K562 (cell line): ENCODE results near the gene ERP44. TPM values are rescaled to one million over a fixed set of nuclear protein-coding genes. Genes with fewer than 3 reads are reported as not detected.

ENCODE experiments used
- ATAC-seq: fragments of 200-7000 bp; cut with Tn5 transposase; 3 replicates; pipeline ENCODE4 v1.9.1; 2020; ENCODE audit warnings: moderate library complexity
- BruUV-seq: library from RNA; stranded (reverse); fragments of 400-500 nt; replicated peaks from 2 replicates; lab custom pipeline; 2021; lab: Mats Ljungman, UMichigan
- CTCF ChIA-PET: fragments of 300-600 bp; formaldehyde crosslinking; extraction: SDS; loops from one replicate; lab custom pipeline; 2021; ENCODE audit warnings: low intra/inter-chr PET ratio; lab: Yijun Ruan, JAX
- POLR2A ChIA-PET: fragments of 300-600, 350-650 bp; sonication (Branson Sonifier 250); formaldehyde crosslinking; extraction: SDS; loops from one replicate; lab custom pipeline; 2021; ENCODE audit warnings: antibody characterized with exemption, inconsistent platforms; lab: Yijun Ruan, JAX
- DNase-seq, 4 experiments: peaks; one replicate each; pipeline versions ENCODE4 v3.0.0 to v3.0.0-alpha.2; 2011 to 2018; ENCODE audit warnings: low spot score in 3 of 4, mixed read lengths in 3 of 4; ENCODE audit errors: extremely low read depth in 1 of 4
- FAIRE-seq: peaks from 2 replicates; lab custom pipeline; 2011; peaks lifted over from hg19 to GRCh38; lab: Jason Lieb, UNC
- H2AFZ ChIP-seq: 2 replicates; pipeline ENCODE4 v1.6.0; 2011; ENCODE audit warnings: low read depth, low read length, control low read depth, inconsistent platforms
- H3K27ac ChIP-seq: fragments of 200-600 bp; 3 replicates; pipeline ENCODE4 v1.8.0; 2011; ENCODE audit warnings: low read depth, mild to moderate bottlenecking, control low read depth, inconsistent platforms, low read length, moderate library complexity, mixed read lengths; ENCODE audit errors: extremely low read depth
- H3K27me3 ChIP-seq, 2 experiments: fragments of 300-600 bp in 1 of 2; 2 replicates in 1 of 2; 3 replicates in 1 of 2; pipeline versions ENCODE4 v1.6.0 to v1.8.0; 2011; ENCODE audit warnings: inconsistent platforms in 2 of 2, low read length in 2 of 2, mild to moderate bottlenecking in 1 of 2, mixed read lengths in 1 of 2, moderate library complexity in 1 of 2; ENCODE audit not compliant: control insufficient read depth in 2 of 2, insufficient read depth in 2 of 2
- H3K36me3 ChIP-seq: fragments of 300-600 bp; 3 replicates; pipeline ENCODE4 v1.8.0; 2011; ENCODE audit warnings: mild to moderate bottlenecking, low read length, inconsistent platforms; ENCODE audit not compliant: control insufficient read depth, insufficient read depth
- H3K4me1 ChIP-seq, 2 experiments: fragments of 200-600 bp in 1 of 2; replicated peaks in 1 of 2; 2 replicates in 1 of 2; 3 replicates in 1 of 2; pipeline versions ENCODE4 v1.5.1 to v1.8.0; 2011; ENCODE audit warnings: inconsistent platforms in 2 of 2, low read length in 2 of 2, mild to moderate bottlenecking in 1 of 2, mixed read lengths in 1 of 2, moderate library complexity in 1 of 2; ENCODE audit not compliant: control insufficient read depth in 2 of 2, insufficient read depth in 2 of 2
- H3K4me2 ChIP-seq: 2 replicates; pipeline ENCODE4 v1.6.1; 2011; ENCODE audit warnings: low read length, control low read depth, inconsistent platforms, mixed read lengths; ENCODE audit not compliant: insufficient read depth
- H3K4me3 ChIP-seq: fragments of 200-600 bp; sonication (generic), shearing (Covaris generic); 2 replicates; pipeline ENCODE4 v1.5.1; 2016; ENCODE audit warnings: control low read depth, inconsistent platforms
- H3K79me2 ChIP-seq: fragments of 200-600 bp; 3 replicates; pipeline ENCODE4 v1.8.0; 2011; ENCODE audit warnings: low read length, inconsistent platforms; ENCODE audit not compliant: control insufficient read depth, insufficient read depth
- H3K9ac ChIP-seq, 2 experiments: 2 replicates each; pipeline versions ENCODE4 v1.6.0 to v1.6.1; 2011; ENCODE audit warnings: low read depth in 2 of 2, low read length in 2 of 2, control low read depth in 1 of 2, inconsistent platforms in 1 of 2, mild to moderate bottlenecking in 1 of 2, mixed read lengths in 1 of 2; ENCODE audit not compliant: insufficient read depth in 1 of 2
- H3K9me1 ChIP-seq: one replicate; pipeline ENCODE4 v1.6.0; 2011; ENCODE audit warnings: inconsistent platforms, mild to moderate bottlenecking, low read length, moderate library complexity; ENCODE audit not compliant: control insufficient read depth, insufficient read depth
- H3K9me3 ChIP-seq: replicated peaks from 2 replicates; pipeline ENCODE4 v1.5.1; 2011; ENCODE audit warnings: low read depth, low read length, inconsistent platforms; ENCODE audit not compliant: control insufficient read depth, insufficient read depth
- H4K20me1 ChIP-seq: replicated peaks from 2 replicates; pipeline ENCODE4 v1.6.1; 2011; ENCODE audit warnings: low read length, inconsistent platforms, mixed read lengths; ENCODE audit not compliant: control insufficient read depth, insufficient read depth
- FOXJ3 ChIP-seq: sonication (generic); formaldehyde crosslinking; IDR thresholded peaks from 2 replicates; pipeline ENCODE4 v1.4.0; 2020; ENCODE audit warnings: mild to moderate bottlenecking, missing genetic modification reagents
- FOXO4 ChIP-seq: fragments of 450-650 bp; formaldehyde crosslinking; IDR thresholded peaks from 2 replicates; pipeline ENCODE4 v1.4.0; 2020; ENCODE audit warnings: mild to moderate bottlenecking, moderate library complexity
- HMBOX1 ChIP-seq: sonication (generic); IDR thresholded peaks from 2 replicates; pipeline ENCODE4 v1.6.1; 2016
- MITF ChIP-seq: IDR thresholded peaks from 2 replicates; pipeline ENCODE4 v1.6.1; 2014; ENCODE audit warnings: antibody characterized with exemption
- PTBP1 ChIP-seq: fragments of 200-400 bp; formaldehyde crosslinking; IDR thresholded peaks from 2 replicates; pipeline ENCODE4 v1.6.1; 2017; ENCODE audit warnings: low read depth, low read length
- ZNF12 ChIP-seq: sonication (generic); formaldehyde crosslinking; IDR thresholded peaks from 2 replicates; pipeline ENCODE4 v1.4.0; 2020; ENCODE audit warnings: mild to moderate bottlenecking, missing genetic modification reagents
- WGBS: fragments of 100-300 bp; shearing (Covaris generic); methylation state at CpG from one replicate; pipeline ENCODE4 v1.1.6; 2016; ENCODE audit warnings: low coverage, mixed read lengths; ENCODE audit not compliant: insufficient coverage; ENCODE audit errors: missing lambda C conversion rate; 5-methylcytosine and 5-hydroxymethylcytosine counted together
- in situ Hi-C: fragments of 300-500 bp; cut with MboI; formaldehyde crosslinking; loops from 4 replicates; pipeline ENCODE4 v1.15.0; 2018; ENCODE audit warnings: inconsistent platforms, mixed read lengths
- intact Hi-C: fragments of 100-400 bp; cut with micrococcal nuclease; formaldehyde crosslinking; loops from 2 replicates; pipeline ENCODE4 v1.14.2; 2022
- polyA plus RNA-seq, 8 experiments: library from polyadenylated mRNA; depleted of rRNA in 4 of 8; stranded (reverse) in 5 of 8; unstranded in 3 of 8; fragments of >200 nt; fragmentation: Nextera tagmentation in 2 of 8; fragmentation: Illumina TruSeq in 1 of 8; extraction: Ambion mirVana in 2 of 8; extraction: Trizol in 1 of 8; gene quantifications; 2 replicates each; pipeline versions ENCODE4 v1.2.1 to v1.2.3, GENCODE V29; 2011 to 2014; ENCODE audit warnings: inconsistent platforms in 1 of 8, missing spikeins in 1 of 8
- total RNA-seq, 7 experiments: library from RNA; depleted of rRNA in 6 of 7; stranded (reverse); fragments of >200 nt in 6 of 7; fragmentation: Illumina TruSeq in 2 of 7; extraction: Trizol in 2 of 7; gene quantifications; 2 replicates each; pipeline versions ENCODE4 v1.2.1 to v1.2.3, GENCODE V29; 2011 to 2021; ENCODE audit warnings: low replicate concordance in 1 of 7

The ERP44 gene
- total and polyA plus RNA-seq, 9 of the 15 experiments (the other 6 are each of a cell fraction or from before 2014, with no cell fraction given), result 9.2 to 23.4 (median 13.6) TPM

- TF ChIP-seq PTBP1, result no peak
- TF ChIP-seq MITF, result no peak
- TF ChIP-seq FOXJ3 (CRISPR knock-in tag), result no peak
- no peak for TF ChIP-seq ZNF12
- TF ChIP-seq, all 486 proteins: peak for 0
Observed at GRCh38 chr9:100086097-100086635, 12.6 kb downstream of the ERP44 start (continued).

- no peak overlapping the region for H3K4me3 ChIP-seq
- no peak overlapping the region for H3K4me2 ChIP-seq
- in situ Hi-C loops, result no loop called here
- peak overlapping the region; percentile 11; the same call in 1 of the 3 replicates for H3K27ac ChIP-seq
- BruUV-seq, result no TSS peak
- no peaks in the 10 kb centered on the region for H3K36me3 ChIP-seq
- peaks cover 97% of the 10 kb centered on the region for H3K79me2 ChIP-seq
- H3K9me3 ChIP-seq, result peaks cover 2% of the 10 kb centered on the region; the same call in 1 of the 2 replicates
- no peaks in the 10 kb centered on the region for H3K9me1 ChIP-seq
- H4K20me1 ChIP-seq, result no peaks in the 10 kb centered on the region
- no peak for FAIRE-seq
- ChIA-PET CTCF (no interaction called here), POLR2A (interaction anchor here (5.1 kb wide), 1 partner anchor 11 kb away, joined by 35 read pairs; no protein-coding TSS in a partner anchor)
- intact Hi-C loops, result no loop called here
- TF ChIP-seq FOXO4 (CRISPR knock-in tag) (no peak), HMBOX1 (0 out of 2 replicates have a peak, but pooled peaks have one; percentile 31)
- H3K27me3 ChIP-seq, result no peaks in the 10 kb centered on the region
- peaks cover 4 to 18% of the 10 kb centered on the region in 2 experiments; a peak in 3 of 5 replicates for H3K4me1 ChIP-seq
- no peak for ATAC-seq
- H3K9ac ChIP-seq, result no peak overlapping the region
- WGBS, result 62% methylated on average over 5 of the region's 5 CpGs
- H2AFZ ChIP-seq, result no peak overlapping the region
- DNase-seq, result no peak
Observed at GRCh38 chr9:100084734-100085133, 14.1 kb downstream of the ERP44 start.
